Femur (tissue), 1 donor: ENCODE results near the gene CBLB.
"Not testable (repeated sequence)": the region's sequence is repeated elsewhere in the genome, so short reads cannot be mapped to it uniquely, and the experiment has no call there.

Experiments used
- DNase-seq: peaks from one replicate; pipeline ENCODE4 v3.0.0-alpha.2; 2017

Gene CBLB

DNA sequence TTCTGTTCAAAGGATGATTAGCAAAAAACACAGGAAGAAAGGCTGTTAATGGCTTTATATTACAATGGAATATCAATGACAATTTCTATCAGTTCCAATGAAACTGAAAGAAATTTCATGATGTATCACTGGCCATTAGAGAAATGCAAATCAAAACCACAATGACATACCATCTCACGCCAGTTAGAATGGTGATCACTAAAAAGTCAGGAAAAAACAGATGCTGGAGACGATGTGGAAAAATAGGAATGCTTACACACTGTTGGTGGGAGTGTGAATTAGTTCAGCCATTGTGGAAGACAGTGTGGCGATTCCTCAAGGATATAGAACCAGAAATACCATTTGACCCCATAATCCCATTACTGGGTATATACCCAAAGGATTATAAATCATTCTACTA, 53.5 kb downstream of the CBLB start:
- not testable (repeated sequence) for DNase-seq

DNA sequence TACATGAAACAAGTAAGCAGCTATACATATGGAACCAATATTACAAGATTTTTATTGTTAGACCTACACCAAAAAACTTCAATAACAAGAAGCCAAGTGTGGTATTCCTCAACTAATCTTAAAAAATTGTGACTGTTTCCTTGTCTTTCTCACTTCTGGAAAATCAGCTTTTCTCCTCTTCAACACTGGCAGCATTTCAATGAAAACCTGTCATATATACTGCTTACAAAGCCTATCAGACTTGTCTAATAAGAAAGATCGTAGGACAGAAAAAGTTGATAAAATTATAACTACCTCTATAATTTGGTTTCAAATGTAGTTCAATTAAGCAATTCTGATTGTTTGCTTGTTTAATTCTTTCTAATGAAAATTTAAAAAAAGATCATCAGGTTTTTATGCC, 55.1 kb downstream of the CBLB start:
- DNase-seq, result no peak

DNA sequence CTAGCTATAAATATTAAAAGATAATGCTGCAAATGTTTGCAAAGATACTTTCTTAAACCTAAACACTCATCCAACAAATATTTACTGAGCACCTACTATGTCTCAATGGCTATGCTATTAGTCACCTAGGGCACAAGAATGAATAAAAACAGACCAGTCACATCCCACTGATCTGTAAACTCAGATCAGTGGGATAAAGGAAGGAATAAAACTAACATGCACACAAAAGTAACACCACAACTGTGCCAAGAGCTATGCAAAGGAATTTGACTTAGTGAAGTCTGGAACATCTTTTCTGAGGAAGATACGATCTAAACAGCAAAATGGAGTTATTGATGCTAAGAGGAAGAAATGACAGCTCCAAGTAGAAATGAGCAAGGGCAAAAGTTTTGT, 56.6 kb downstream of the CBLB start:
- no peak for DNase-seq

DNA sequence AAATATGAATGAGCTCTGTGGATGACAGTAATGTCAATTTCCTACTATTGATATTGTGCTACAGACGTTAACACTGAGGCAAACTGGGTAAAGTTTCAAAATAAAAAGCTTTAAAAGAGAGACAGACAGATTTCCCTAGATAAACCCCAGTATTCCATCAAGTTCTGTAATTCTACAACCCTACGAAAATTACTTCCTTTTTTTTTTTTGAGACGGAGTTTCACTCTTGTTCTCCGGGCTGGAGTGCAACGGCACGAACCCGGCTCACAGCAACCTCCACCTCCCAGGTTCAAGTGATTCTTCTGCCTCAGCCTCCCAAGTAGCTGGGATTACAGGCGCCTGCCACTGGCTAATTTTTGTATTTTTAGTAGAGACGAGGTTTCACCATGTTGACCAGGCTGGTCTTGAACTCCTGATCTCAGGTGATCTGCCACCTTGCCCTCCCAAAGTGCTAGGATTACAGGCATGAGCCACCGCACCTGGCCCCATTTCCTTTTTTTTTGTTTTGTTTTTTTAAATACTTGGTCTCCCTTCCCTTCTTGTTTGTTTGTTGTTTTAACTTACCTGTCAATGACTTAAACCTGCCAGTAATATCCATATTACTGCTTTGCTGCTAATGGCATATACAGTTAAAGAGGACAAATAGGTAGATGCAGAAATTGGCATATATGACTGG, 57.2 kb downstream of the CBLB start:
- no peak for DNase-seq

DNA sequence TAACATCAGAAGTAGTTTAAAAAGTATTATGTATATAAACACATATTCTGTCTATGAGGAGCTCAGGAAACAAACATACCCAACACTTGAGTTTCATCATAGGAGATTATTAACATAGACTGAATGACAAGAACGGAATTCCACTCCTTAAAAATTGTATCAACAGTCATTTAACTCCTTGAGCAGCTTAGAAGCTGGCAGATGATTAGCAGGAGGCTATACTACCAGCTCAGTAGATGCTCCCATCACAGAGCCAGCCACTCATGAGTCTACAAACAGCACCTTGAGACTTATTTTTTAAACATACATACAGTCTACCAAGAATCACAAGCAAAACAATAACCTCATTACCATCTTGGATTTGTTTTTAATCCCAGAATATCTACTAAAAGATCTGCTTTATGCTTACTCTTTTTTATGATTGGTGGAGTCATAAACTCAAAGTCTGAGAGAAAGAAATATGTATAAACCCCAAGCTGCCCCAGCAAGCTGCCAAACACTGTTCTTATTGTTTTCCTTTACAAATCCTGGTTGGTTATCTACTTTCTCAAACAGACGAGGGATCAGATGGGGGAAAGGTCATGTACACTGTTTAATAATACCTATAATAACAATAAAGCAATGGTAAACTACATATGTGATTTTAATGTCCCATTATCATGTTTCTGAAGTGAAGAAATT, 59.5 kb downstream of the CBLB start:
- no peak for DNase-seq

DNA sequence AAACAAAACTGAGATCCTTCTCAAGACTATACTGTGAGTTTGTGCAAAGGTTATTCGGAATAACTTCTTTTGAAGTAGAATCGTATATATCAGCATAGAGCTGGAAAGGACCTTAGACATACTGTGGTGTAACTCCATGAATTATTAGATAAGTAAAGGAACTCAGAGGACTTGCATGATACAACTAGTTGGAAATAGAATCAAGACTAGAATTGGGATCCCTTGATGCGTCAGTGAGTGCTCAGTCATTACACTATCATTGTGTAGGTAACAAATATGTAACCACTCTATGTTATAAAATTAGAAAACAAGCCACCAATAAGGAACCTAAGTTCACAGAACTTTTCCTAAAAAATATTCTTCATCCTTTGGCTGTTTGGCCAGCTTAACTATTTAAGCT, 61.1 kb downstream of the CBLB start:
- no peak for DNase-seq

DNA sequence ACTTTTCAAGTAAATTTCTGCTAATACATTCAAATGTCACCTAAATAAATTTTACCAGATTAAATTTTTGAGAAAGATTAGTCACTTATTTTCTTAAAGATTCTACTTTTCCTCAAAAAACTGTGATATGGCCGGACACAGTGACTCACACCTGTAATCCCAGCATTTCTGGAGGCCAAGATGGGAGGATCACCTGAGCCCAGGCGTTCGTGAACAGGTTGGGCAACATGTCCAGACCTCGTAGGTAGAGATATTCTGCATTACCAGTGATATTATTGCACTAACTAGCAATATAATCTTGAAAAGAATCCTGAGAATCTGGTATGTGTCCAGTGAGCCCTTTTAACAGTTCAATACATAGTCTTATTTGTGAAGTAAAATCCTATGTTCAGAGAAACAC, 61.7 kb downstream of the CBLB start:
- DNase-seq, result no peak

DNA sequence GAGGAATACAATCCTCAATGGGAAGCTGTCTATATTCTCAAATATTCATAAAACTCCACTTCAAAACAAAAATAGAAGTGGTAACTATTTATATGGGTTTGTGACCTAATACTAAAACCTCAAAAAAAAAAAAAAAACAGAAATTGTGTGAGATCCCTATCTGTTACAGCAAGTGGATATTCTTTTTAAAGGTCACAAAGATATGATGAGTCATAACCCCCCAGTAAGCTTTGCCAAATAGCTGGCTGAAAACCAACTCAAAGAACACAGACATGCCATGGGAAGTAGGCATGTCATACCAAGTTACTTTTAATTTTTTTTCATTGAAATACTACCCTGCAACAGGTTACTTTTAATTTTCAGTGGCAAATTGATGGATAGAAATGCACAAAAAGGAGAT, 62.5 kb downstream of the CBLB start:
- no peak for DNase-seq

DNA sequence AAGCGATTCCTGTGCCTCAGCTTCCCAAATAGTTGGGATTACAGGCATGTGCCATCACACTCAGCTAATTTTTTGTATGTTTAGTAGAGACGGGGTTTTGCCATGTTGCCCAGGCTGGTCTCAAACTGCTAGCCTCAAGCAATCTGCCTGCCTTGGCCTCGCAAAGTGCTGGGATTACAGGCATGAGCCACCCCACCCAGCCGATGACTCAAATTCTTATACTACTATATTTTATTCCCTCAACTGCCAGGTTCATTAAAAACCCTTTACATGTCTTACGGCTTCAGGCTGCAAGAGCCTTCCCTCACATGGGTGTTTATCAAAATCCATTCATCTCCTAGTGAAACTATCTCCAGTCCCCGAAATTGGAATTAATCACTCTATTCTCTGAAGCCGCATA, 63.4 kb downstream of the CBLB start:
- DNase-seq, result no peak

DNA sequence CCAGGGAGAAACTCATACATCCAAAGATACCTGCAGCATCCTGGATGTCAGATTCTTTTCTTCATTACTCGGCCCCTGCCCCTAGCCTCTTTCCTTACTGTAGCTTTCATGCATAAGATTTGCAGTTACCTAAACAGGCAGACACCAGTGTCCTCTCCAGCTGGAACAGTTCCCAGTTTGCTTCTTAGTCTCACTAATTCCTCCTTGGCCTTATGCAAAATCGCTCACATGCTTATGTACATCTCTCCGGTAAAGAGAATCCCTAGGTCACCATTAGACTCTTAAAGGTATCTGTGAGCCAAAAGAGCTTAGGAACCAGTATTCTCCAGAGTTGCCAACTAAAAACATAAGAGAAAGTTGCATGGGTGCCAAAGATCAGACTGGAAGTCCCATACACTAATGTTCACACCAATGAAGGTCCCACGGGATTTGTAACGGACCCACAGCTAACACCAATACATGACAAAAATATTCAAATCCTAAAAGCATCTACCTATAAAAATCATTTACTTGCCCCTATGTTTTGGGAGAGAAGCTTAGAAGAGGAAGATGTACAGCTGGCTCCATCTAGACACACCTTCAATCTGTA, 66.6 kb downstream of the CBLB start:
- no peak for DNase-seq

DNA sequence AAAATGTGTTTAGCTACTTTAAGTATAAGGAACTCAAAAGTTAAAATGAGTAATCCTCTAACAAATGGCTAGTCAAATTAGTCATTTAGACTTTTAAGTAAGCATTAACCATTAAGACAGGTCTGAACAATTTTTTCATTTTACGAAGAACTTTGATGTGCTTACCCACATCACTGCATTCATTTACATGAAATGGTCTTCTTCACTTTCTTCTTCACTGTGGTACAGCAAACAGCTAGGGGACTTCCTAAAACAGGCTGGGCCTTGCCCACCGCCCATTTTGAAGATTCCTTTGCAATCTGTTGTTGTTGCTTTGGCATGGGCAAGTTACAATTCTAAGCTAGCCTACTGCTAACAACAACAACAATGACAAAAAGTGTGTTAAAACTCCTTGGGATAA, 67.4 kb downstream of the CBLB start:
- DNase-seq, result no peak

DNA sequence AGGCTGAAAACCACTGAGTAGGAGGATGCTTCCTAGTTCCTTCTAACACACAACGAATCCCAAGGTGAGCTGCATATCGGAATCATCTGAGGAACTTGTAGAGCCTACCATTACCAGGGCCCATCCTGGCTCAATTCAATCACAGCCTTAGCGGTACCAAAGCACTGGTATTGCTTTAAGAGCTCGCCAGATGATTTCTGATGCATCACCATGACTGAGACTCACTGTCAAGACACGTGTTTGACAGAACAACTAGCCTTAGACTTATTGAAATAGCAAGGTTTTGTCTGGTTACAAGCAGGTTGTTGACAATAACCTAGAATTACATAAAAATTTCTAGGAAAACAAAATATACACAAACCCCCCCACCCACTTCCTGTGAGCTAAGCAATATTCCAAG, 68.5 kb downstream of the CBLB start:
- no peak for DNase-seq

DNA sequence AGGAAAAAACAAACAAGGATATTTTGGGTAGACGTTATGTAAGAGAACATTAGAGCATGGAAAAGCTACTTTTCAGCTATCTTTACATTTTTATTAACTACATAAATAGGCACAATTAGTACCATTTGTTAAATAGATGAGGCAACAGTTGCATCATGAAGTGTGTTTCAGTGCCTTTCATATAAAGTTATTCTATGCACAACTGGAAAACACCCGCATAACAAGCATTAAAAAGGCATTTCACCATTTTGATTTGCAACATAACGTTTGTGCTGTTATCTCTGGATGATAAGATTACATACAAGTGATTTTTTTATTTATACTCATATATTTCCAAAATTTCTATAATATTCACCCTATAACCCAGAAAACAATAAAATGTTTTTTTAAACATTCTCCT, 69.5 kb downstream of the CBLB start:
- DNase-seq, result no peak

DNA sequence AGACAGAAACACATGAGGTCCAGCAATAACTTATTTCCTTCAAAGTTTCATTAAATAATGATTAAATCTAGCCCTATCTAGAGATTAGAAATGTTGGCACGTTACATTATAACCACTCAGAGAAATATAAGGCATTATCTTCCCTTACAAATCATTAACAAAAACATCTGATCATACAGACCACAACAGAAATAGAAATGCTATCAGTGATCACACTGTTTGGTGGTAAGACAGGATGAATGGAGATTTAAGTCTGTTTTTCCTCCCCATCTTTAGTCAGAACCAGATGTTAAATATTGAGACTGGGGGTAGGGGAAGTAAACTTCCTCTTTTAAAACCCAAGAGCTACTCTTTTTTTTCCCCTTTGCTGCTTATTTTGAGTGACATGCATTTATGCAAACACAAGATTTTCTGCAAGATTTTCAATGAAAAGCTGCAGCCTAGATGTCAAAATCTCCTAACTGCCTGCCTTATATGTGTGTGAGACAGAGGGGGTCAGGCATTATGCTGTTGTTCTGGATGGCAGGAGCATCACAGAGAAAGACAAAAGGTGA, 70.4 kb downstream of the CBLB start:
- no peak for DNase-seq

DNA sequence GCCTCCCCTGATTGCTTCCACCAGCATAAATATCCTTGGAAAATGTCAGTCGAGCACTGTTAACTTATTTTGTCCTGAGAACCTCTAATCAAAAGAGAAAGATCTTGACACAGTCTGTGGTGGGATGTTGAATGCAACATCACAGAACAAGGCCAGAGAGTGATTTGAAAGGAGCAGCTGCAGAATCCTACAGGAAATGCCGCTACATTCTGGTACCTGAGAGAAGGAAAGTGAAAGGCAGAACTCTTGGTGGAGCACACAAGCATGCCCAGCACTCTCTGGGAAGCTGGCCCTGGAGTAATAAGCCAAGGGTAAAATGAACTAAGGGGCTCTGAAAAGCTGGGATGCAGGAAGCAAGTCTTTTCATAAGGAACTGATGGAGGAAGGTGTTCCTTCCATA, 75.8 kb downstream of the CBLB start:
- no peak for DNase-seq

DNA sequence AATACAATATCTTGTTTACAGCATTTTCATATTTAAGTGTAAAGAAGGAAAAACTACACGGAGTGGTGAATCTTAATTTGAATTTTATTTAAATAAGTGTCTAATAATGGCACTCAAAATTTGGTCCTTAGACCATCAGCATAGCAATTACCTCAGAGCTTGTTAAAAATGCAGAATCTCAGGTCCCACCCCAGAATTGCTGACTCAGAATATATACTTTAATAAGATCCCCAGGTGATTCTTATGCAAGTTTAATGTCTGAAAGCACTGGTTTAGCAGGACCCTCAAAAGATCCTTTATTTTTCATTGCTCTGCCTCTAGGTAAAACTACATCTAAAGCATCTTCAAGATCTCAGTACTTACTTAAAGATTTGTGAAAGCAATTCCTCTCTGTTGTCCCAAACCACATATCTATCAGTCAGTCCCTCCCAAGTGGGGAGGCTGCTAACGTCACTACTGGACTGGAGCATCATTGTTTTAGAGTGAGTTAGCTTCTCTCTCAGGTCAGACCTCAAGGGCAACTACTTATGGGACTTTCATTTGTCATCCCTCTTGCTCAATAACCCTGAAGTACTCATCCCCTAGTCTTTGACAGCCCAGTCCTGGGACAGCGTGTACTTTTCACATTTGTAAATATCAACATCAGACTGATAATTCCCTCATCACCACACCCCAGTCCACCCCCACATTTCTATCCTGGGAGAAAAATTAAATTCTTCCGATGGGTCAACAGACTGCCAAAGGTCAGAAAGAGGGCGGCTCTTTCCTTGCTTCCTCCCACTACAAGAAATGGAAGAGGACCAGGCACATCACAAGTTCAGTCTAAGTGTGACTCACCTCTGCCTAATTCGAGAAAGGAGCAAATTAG, 76.7 kb downstream of the CBLB start:
- peak; percentile 39 for DNase-seq

DNA sequence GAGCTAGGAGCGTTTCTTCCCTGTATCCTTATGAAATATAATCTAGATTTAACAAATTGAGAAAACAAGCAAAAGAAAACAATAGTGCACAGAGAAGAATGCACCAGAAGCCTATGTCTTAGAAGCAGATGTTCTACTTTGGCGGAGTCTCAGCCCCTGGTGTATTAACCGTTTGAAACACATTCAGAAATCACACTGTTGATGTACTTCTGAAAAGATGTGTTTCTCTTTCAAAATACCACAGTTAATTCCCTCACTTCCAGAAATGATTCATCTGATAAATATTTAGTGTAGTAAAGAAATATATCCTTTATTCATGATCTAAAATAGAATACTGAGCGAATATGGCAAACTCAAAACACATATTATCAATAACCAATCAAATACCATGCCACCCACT, 77.7 kb downstream of the CBLB start:
- peak; percentile 45 for DNase-seq

DNA sequence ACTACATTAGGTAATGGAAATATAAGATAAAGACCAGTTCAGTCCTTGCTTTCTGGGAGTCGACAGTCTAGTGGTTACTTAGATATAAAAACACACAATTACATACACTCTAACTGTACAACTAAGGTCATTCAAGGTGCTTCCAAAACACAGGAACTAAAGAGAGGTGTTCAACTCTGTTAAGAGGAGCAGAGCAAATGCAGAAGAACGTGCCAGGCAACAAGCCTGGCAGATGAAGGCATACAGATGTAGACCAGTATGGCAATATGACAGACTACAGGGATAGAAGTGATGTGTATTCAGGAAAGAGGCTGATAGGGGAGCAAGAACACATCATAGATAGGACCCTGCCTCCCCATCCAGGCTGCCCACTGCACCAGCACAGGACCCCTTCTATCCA, 78.3 kb downstream of the CBLB start:
- DNase-seq, result no peak

DNA sequence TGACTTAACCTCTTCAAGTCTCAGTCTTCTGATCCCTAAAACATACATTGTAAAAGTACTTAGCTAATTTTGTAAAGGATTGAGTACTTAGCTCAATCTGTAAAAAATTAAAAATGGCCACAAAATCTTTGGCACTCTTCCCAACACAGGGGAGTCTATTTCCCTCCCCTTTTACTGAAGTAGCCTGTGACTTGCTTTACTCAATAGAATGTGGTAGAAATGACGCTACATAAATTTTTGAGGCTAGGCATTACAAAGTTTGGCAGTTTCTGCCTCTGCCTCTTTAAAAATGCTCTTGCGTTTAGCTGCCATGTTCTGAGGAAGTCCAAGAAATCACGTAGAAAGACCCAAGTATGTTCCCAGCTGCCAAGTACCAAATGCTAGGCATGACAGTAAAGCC, 80.2 kb downstream of the CBLB start:
- no peak for DNase-seq

DNA sequence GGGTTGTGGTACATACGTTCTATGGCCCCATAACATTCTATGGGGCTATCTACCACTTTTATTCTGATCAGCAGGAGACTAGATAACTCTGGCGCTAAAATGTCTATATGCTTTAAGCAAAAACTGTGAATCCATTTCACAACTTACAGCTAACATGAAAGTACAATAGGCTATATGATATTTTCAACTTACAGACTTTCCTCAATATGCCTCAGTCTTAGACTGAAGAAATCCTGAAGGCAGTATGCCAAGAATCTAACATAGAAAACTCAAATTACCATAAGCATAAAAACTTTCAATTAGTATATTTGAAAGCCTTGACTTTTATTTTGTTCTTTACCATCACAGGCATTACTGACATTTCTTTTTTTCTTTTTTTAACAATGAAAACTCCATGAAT, 81.4 kb downstream of the CBLB start:
- no peak for DNase-seq

DNA sequence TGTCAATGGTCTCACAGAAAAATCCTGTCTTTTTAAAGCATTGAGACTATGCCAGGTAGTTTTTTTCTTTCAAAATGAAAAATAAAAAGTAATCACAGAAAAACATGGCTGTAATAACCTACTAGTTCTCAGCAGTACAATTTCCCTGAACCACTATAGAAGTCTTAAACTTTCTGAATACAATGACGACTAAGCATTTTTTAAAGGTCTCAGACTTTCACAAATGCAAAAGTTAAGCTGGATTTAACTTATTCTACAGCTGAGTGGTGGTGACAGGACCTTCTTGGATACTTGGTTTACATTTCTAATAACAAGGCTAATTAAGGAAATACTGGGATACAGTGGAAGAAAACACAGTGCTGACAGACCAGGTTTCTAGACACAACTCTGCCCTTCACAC, 81.8 kb downstream of the CBLB start:
- no peak for DNase-seq

DNA sequence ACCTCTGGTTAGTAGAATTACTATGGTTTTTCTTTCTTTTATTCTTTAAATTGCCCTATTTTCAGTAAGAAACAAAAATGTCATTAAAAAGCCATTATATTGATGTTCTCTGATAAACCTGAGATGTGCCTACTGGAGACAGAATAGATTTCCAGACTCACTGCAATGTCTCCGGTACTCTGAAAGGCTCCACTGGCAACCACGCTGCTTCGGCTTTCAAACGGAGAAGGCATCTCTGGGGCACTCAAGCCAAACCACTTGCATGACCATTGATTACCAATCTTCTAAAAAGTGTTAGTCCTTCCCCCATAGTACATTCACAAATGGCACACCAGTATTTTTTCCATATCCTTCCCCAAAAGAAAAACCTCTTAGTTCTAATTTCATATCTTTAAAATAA, 82.6 kb downstream of the CBLB start:
- DNase-seq, result no peak

DNA sequence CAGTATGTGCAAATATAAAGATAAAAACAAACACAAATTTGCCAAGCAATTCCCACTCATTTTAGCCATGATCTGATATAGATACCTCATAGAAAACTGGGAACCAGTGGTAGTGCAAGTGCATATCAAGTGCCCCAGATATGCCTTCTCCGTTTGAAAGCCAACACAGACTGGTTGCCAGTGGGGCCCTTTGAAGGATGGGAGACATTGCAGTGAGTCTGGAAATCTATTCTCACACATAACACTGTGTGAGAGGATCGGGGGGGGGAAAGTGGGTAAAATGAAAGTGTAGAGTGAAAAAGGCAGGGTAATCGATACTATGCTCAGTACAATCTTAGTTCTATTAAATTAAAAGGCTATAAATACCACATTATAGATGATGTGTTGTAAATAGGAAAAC, 83.0 kb downstream of the CBLB start:
- no peak for DNase-seq
